ENCODE measurements around the gene MTREX.

Gene MTREX

GRCh38 chr5:55347786-55348185, 40.0 kb downstream of the MTREX start:
- TF ChIP-seq POLR2AphosphoS5 (IDR thresholded peaks at IDR 0.05; ENCODE audit: low read depth, low read length) = no peak
- no peak for TF ChIP-seq TAF1 (IDR thresholded peaks at IDR 0.05; ENCODE audit: borderline replicate concordance, insufficient read depth, low read length)
- no peak for TF ChIP-seq FOXP2 (optimal IDR thresholded peaks at IDR 0.05; ENCODE audit: borderline replicate concordance, extremely low read depth, extremely low read length, insufficient read depth)
- TF ChIP-seq SIN3A (IDR thresholded peaks at IDR 0.05; ENCODE audit: borderline replicate concordance, insufficient read depth, low read length) = no peak
- no peak for TF ChIP-seq REST (IDR thresholded peaks at IDR 0.05; ENCODE audit: insufficient read depth in 1 of 2, low read depth in 2 of 2, low read length in 2 of 2)

- no peak for TF ChIP-seq FOXP2 (optimal IDR thresholded peaks at IDR 0.05; ENCODE audit: borderline replicate concordance, extremely low read depth, extremely low read length, insufficient read depth)
- TF ChIP-seq POLR2AphosphoS5 (IDR thresholded peaks at IDR 0.05; ENCODE audit: low read depth, low read length) = no peak
Observed at GRCh38 chr5:55350754-55351153, 43.0 kb downstream of the MTREX start.

- TF ChIP-seq REST (IDR thresholded peaks at IDR 0.05; ENCODE audit: insufficient read depth in 1 of 2, low read depth in 2 of 2, low read length in 2 of 2) = no peak
- TF ChIP-seq TAF1 (IDR thresholded peaks at IDR 0.05; ENCODE audit: borderline replicate concordance, insufficient read depth, low read length) = no peak
- TF ChIP-seq POLR2AphosphoS5 (IDR thresholded peaks at IDR 0.05; ENCODE audit: low read depth, low read length) = no peak
- TF ChIP-seq SIN3A (IDR thresholded peaks at IDR 0.05; ENCODE audit: borderline replicate concordance, insufficient read depth, low read length) = no peak
- TF ChIP-seq FOXP2 (optimal IDR thresholded peaks at IDR 0.05; ENCODE audit: borderline replicate concordance, extremely low read depth, extremely low read length, insufficient read depth) = no peak
Observed at GRCh38 chr5:55356896-55357295, 49.1 kb downstream of the MTREX start.

GRCh38 chr5:55360190-55360589, 52.4 kb downstream of the MTREX start:
- TF ChIP-seq TAF1 (IDR thresholded peaks at IDR 0.05; ENCODE audit: borderline replicate concordance, insufficient read depth, low read length) (no peak), FOXP2 (optimal IDR thresholded peaks at IDR 0.05; ENCODE audit: borderline replicate concordance, extremely low read depth, extremely low read length, insufficient read depth) (no peak), POLR2AphosphoS5 (IDR thresholded peaks at IDR 0.05; ENCODE audit: low read depth, low read length) (no peak), SIN3A (IDR thresholded peaks at IDR 0.05; ENCODE audit: borderline replicate concordance, insufficient read depth, low read length) (no peak), REST (IDR thresholded peaks at IDR 0.05; ENCODE audit: insufficient read depth in 1 of 2, low read depth in 2 of 2, low read length in 2 of 2) (no peak)

- no peak for TF ChIP-seq SIN3A (IDR thresholded peaks at IDR 0.05; ENCODE audit: borderline replicate concordance, insufficient read depth, low read length)
- TF ChIP-seq FOXP2 (optimal IDR thresholded peaks at IDR 0.05; ENCODE audit: borderline replicate concordance, extremely low read depth, extremely low read length, insufficient read depth) = no peak
- no peak for TF ChIP-seq POLR2AphosphoS5 (IDR thresholded peaks at IDR 0.05; ENCODE audit: low read depth, low read length)
- TF ChIP-seq TAF1 (IDR thresholded peaks at IDR 0.05; ENCODE audit: borderline replicate concordance, insufficient read depth, low read length) = no peak
- TF ChIP-seq REST (IDR thresholded peaks at IDR 0.05; ENCODE audit: insufficient read depth in 1 of 2, low read depth in 2 of 2, low read length in 2 of 2) = no peak
Observed at GRCh38 chr5:55363856-55364255, 56.1 kb downstream of the MTREX start.
